HepG2 (cell line): ENCODE data around the gene CYRIA. TPM values are rescaled to one million over a fixed set of nuclear protein-coding genes. Genes with fewer than 3 reads are reported as not detected.

Source experiments
- ATAC-seq: fragments of 200-7000 bp; cut with Tn5 transposase; 3 replicates; pipeline ENCODE4 v1.9.1; 2020; ENCODE audit warnings: mild to moderate bottlenecking, moderate library complexity
- BruUV-seq: library from RNA; stranded (reverse); fragments of 400-500 nt; replicated peaks from 2 replicates; lab custom pipeline; 2021; lab: Mats Ljungman, UMichigan
- CTCF ChIA-PET: fragments of 300-600 bp; formaldehyde crosslinking; extraction: SDS; loops from one replicate; lab custom pipeline; 2021; ENCODE audit warnings: low total read pairs, inconsistent platforms, low intra/inter-chr PET ratio; lab: Yijun Ruan, JAX
- POLR2A ChIA-PET: fragments of 350-600 bp; sonication (Branson Sonifier 250); formaldehyde crosslinking; loops from one replicate; lab custom pipeline; 2020; ENCODE audit warnings: antibody characterized with exemption, inconsistent platforms; lab: Yijun Ruan, JAX
- DNase-seq: peaks from one replicate; pipeline ENCODE4 v3.0.0-alpha.2; 2015; ENCODE audit warnings: low spot score
- FAIRE-seq: peaks from 3 replicates; lab custom pipeline; 2011; peaks lifted over from hg19 to GRCh38; lab: Jason Lieb, UNC
- H2AFZ ChIP-seq: one replicate; pipeline ENCODE4 v1.6.1; 2011; ENCODE audit warnings: low read length, inconsistent platforms
- H3K27ac ChIP-seq: fragments of 300-600 bp; 3 replicates; pipeline ENCODE4 v1.8.0; 2011; ENCODE audit warnings: mixed run types, mild to moderate bottlenecking, mixed read lengths, low read length, inconsistent platforms; ENCODE audit not compliant: insufficient read depth; ENCODE audit errors: extremely low read length
- H3K27me3 ChIP-seq, 2 experiments: fragments of 200-600 bp in 1 of 2; 2 replicates in 1 of 2; 3 replicates in 1 of 2; pipeline versions ENCODE4 v1.6.0 to v1.8.0; 2011; ENCODE audit warnings: low read length in 2 of 2, mild to moderate bottlenecking in 2 of 2, moderate library complexity in 2 of 2, inconsistent platforms in 1 of 2; ENCODE audit not compliant: insufficient read depth in 2 of 2, control insufficient read depth in 1 of 2
- H3K36me3 ChIP-seq, 2 experiments: fragments of 200-600 bp in 1 of 2; replicated peaks in 1 of 2; 2 replicates in 1 of 2; 3 replicates in 1 of 2; pipeline versions ENCODE4 v1.5.1 to v1.8.0; 2011; ENCODE audit warnings: low read length in 2 of 2, inconsistent platforms in 1 of 2; ENCODE audit not compliant: insufficient read depth in 2 of 2, control insufficient read depth in 1 of 2
- H3K4me1 ChIP-seq: 2 replicates; pipeline ENCODE4 v1.5.1; 2012; ENCODE audit warnings: low read length, inconsistent platforms; ENCODE audit not compliant: insufficient read depth
- H3K4me2 ChIP-seq: 2 replicates; pipeline ENCODE4 v1.6.0; 2011; ENCODE audit warnings: low read depth, low read length, inconsistent platforms
- H3K4me3 ChIP-seq, 3 experiments: fragments of 200-600 bp in 1 of 3; sonication (generic), shearing (Covaris generic) in 1 of 3; replicated peaks in 1 of 3; 2 replicates each; pipeline ENCODE4 v1.5.1; 2011 to 2016; ENCODE audit warnings: low read length in 3 of 3, inconsistent platforms in 2 of 3, low read depth in 2 of 3, mild to moderate bottlenecking in 2 of 3, control low read depth in 1 of 3, mixed read lengths in 1 of 3; ENCODE audit not compliant: insufficient read depth in 1 of 3
- H3K79me2 ChIP-seq: one replicate; pipeline ENCODE4 v1.6.1; 2011; ENCODE audit warnings: low read length, inconsistent platforms; ENCODE audit not compliant: insufficient read depth
- H3K9ac ChIP-seq: 2 replicates; pipeline ENCODE4 v1.6.0; 2011; ENCODE audit warnings: mild to moderate bottlenecking, low read depth, low read length, inconsistent platforms; ENCODE audit not compliant: insufficient read depth
- H3K9me3 ChIP-seq: 2 replicates; pipeline ENCODE4 v1.5.1; 2012; ENCODE audit warnings: mild to moderate bottlenecking, low read length
- H4K20me1 ChIP-seq: 2 replicates; pipeline ENCODE4 v1.6.0; 2011; ENCODE audit warnings: inconsistent platforms, mild to moderate bottlenecking, low read length, moderate library complexity; ENCODE audit not compliant: insufficient read depth
- EEA1 ChIP-seq: sonication (generic); formaldehyde crosslinking; IDR thresholded peaks from 2 replicates; pipeline ENCODE4 v1.5.1; 2020; ENCODE audit warnings: mild to moderate bottlenecking, missing genetic modification reagents, borderline replicate concordance
- GTF2F1 ChIP-seq: fragments of 150-350 bp; IDR thresholded peaks from 2 replicates; pipeline ENCODE4 v1.6.1; 2014; ENCODE audit warnings: low read length
- KLF15 ChIP-seq: sonication (generic); formaldehyde crosslinking; IDR thresholded peaks from 2 replicates; pipeline ENCODE4 v1.8.1; 2023; ENCODE audit warnings: borderline replicate concordance, mild to moderate bottlenecking, inconsistent platforms, missing genetic modification reagents, mixed read lengths
- MAFK ChIP-seq, 2 experiments: IDR thresholded peaks in 1 of 2; conservative IDR thresholded peaks in 1 of 2; 2 replicates each; pipeline ENCODE4 v1.6.1; 2011; ENCODE audit warnings: improper control_type of control experiment in 2 of 2, low read length in 2 of 2
- MLLT10 ChIP-seq: sonication (generic); formaldehyde crosslinking; IDR thresholded peaks from 2 replicates; pipeline ENCODE4 v1.4.0; 2020; ENCODE audit warnings: missing genetic modification reagents
- NCOR1 ChIP-seq: fragments of 200-600 bp; sonication (generic); IDR thresholded peaks from 2 replicates; pipeline ENCODE4 v1.7.0; 2017; ENCODE audit warnings: antibody characterized with exemption, low read length, borderline replicate concordance
- NR0B2 ChIP-seq: sonication (generic); formaldehyde crosslinking; IDR thresholded peaks from 2 replicates; pipeline ENCODE4 v1.4.0; 2020; ENCODE audit warnings: mild to moderate bottlenecking, missing genetic modification reagents
- WIZ ChIP-seq: sonication (generic); formaldehyde crosslinking; IDR thresholded peaks from 2 replicates; pipeline ENCODE4 v1.5.1; 2020; ENCODE audit warnings: mild to moderate bottlenecking, missing genetic modification reagents
- ZFP41 ChIP-seq: sonication (generic); formaldehyde crosslinking; IDR thresholded peaks from 2 replicates; pipeline ENCODE4 v1.4.0; 2020; ENCODE audit warnings: mild to moderate bottlenecking, missing genetic modification reagents, borderline replicate concordance
- ZNF143 ChIP-seq: sonication (generic); formaldehyde crosslinking; IDR thresholded peaks from 2 replicates; pipeline ENCODE4 v1.4.0; 2020; ENCODE audit warnings: missing genetic modification reagents
- ZNF274 ChIP-seq: sonication (generic); formaldehyde crosslinking; IDR thresholded peaks from 2 replicates; pipeline ENCODE4 v1.5.1; 2020; ENCODE audit warnings: mild to moderate bottlenecking, missing genetic modification reagents
- ZNF296 ChIP-seq: sonication (generic); formaldehyde crosslinking; conservative IDR thresholded peaks from 2 replicates; pipeline ENCODE4 v1.5.0; 2020; ENCODE audit warnings: mild to moderate bottlenecking, missing genetic modification reagents
- ZNF382 ChIP-seq: sonication (generic); formaldehyde crosslinking; IDR thresholded peaks from 2 replicates; pipeline ENCODE4 v1.5.0; 2020; ENCODE audit warnings: missing genetic modification reagents, mild to moderate bottlenecking, borderline replicate concordance
- ZNF569 ChIP-seq: sonication (generic); formaldehyde crosslinking; IDR thresholded peaks from 2 replicates; pipeline ENCODE4 v1.5.0; 2020; ENCODE audit warnings: mild to moderate bottlenecking, missing genetic modification reagents, moderate library complexity, borderline replicate concordance
- ZNF674 ChIP-seq: sonication (generic); formaldehyde crosslinking; IDR thresholded peaks from 2 replicates; pipeline ENCODE4 v1.5.0; 2020; ENCODE audit warnings: low read depth, mild to moderate bottlenecking, missing genetic modification reagents
- ZNF713 ChIP-seq: sonication (generic); formaldehyde crosslinking; IDR thresholded peaks from 2 replicates; pipeline ENCODE4 v1.4.0; 2020; ENCODE audit warnings: mild to moderate bottlenecking, missing genetic modification reagents
- ZNF841 ChIP-seq: sonication (generic); formaldehyde crosslinking; IDR thresholded peaks from 2 replicates; pipeline ENCODE4 v1.8.1; 2023; ENCODE audit warnings: missing genetic modification reagents, borderline replicate concordance
- WGBS: methylation state at CpG from one replicate; pipeline ENCODE4 v1.1.6; 2017; ENCODE audit warnings: low lambda C conversion rate; 5-methylcytosine and 5-hydroxymethylcytosine counted together
- in situ Hi-C: cut with HindIII; loops from 2 replicates; pipeline ENCODE4 v1.10.0; 2017; ENCODE audit warnings: low pct_unique_long_range_greater_than_20kb; ENCODE audit not compliant: extremely low pct_ligation_motif_present
- intact Hi-C: fragments of 100-400 bp; cut with micrococcal nuclease; formaldehyde crosslinking; loops from one replicate; pipeline ENCODE4 v1.10.0; 2022; ENCODE audit not compliant: unreplicated experiment
- polyA plus RNA-seq, 8 experiments: library from polyadenylated mRNA; depleted of rRNA in 3 of 8; stranded (reverse) in 7 of 8; unstranded in 1 of 8; fragments of >200 nt; fragmentation: Illumina TruSeq in 4 of 8; extraction: Trizol in 4 of 8; gene quantifications; 2 replicates each; pipeline versions ENCODE4 v1.2.1 to v1.2.3, GENCODE V29; 2011 to 2016; ENCODE audit warnings: low read depth in 4 of 8, missing spikeins in 1 of 8, mixed read lengths in 1 of 8; ENCODE audit not compliant: insufficient read depth in 1 of 8
- total RNA-seq, 5 experiments: library from RNA; depleted of rRNA; stranded (reverse); fragments of >200 nt; fragmentation: Illumina TruSeq; extraction: Trizol; gene quantifications; 2 replicates each; pipeline ENCODE4 v1.2.3, GENCODE V29; 2016; ENCODE audit warnings: low read depth in 1 of 5

The CYRIA gene
- total and polyA plus RNA-seq, 2 of the 13 experiments (the other 11 are each of a cell fraction or from before 2014, with no cell fraction given), result 0.09 TPM; not detected in 1

- WGBS, result 17% methylated on average over 5 of the region's 5 CpGs
- ATAC-seq (no peak), FAIRE-seq (no peak), DNase-seq (no peak)
- ChIA-PET POLR2A (no interaction called here), CTCF (no interaction called here)
- Histone ChIP-seq H3K9ac (no peak overlapping the region), H2AFZ (no peak overlapping the region), H3K27ac (no peak overlapping the region), H3K4me2 (no peak overlapping the region), H4K20me1 (no peaks in the 10 kb centered on the region), H3K9me3 (no peaks in the 10 kb centered on the region), H3K4me3 (no peak overlapping the region), H3K36me3 (no peaks in the 10 kb centered on the region), H3K27me3 (peaks cover 0 to 11% of the 10 kb centered on the region in 2 experiments; a peak in 2 of 5 replicates), H3K4me1 (no peaks in the 10 kb centered on the region), H3K79me2 (no peaks in the 10 kb centered on the region)
- in situ Hi-C loops, result no loop called here
- BruUV-seq, result no TSS peak
- intact Hi-C loops, result no loop called here
- TF ChIP-seq MAFK (conservative IDR thresholded peaks at IDR 0.05 in 1 of 2, IDR thresholded peaks at IDR 0.05 in 1 of 2; ENCODE audit: low read length in 2 of 2), result no peak
- TF ChIP-seq NR0B2 (CRISPR knock-in tag), result no peak
- TF ChIP-seq ZNF569, result no peak
- no peak for TF ChIP-seq MLLT10 (CRISPR knock-in tag)
- no peak for TF ChIP-seq ZNF274 (CRISPR knock-in tag)
- TF ChIP-seq ZNF296 (CRISPR knock-in tag), result no peak
- no peak for TF ChIP-seq WIZ
- no peak for TF ChIP-seq ZNF713 (CRISPR knock-in tag)
- no peak for TF ChIP-seq GTF2F1
- no peak for TF ChIP-seq ZNF382 (CRISPR knock-in tag)
- no peak for TF ChIP-seq ZFP41 (CRISPR knock-in tag)
- no peak for TF ChIP-seq ZNF674 (CRISPR knock-in tag)
- no peak for TF ChIP-seq KLF15 (CRISPR knock-in tag)
- no peak for TF ChIP-seq NCOR1
- no peak for TF ChIP-seq ZNF143
- no peak for TF ChIP-seq EEA1
- TF ChIP-seq ZNF841 (CRISPR knock-in tag), result no peak
Observed at GRCh38 chr2:16625201-16625729, 40.4 kb downstream of the CYRIA start.
